SK-N-SH (cell line): ENCODE measurements around the gene CDH4. TPM values are rescaled to one million over a fixed set of nuclear protein-coding genes. Genes with fewer than 3 reads are reported as not detected.

Experiments used
- CTCF ChIA-PET: fragments of 300-600, 350-600 bp; formaldehyde crosslinking; extraction: SDS; loops from one replicate; lab custom pipeline; 2021; lab: Yijun Ruan, JAX
- POLR2A ChIA-PET: fragments of 350-600 bp; sonication (Branson Sonifier 250); formaldehyde crosslinking; extraction: SDS; loops from one replicate; lab custom pipeline; 2020; ENCODE audit warnings: antibody characterized with exemption, inconsistent platforms; lab: Yijun Ruan, JAX
- DNase-seq: peaks from one replicate; pipeline ENCODE4 v3.0.0; 2012
- H2AFZ ChIP-seq: fragments of 200-600 bp; sonication (generic); 2 replicates; pipeline ENCODE4 v1.8.1; 2016; ENCODE audit warnings: antibody characterized with exemption, mild to moderate bottlenecking, low read depth
- H3F3A ChIP-seq: fragments of 200-600 bp; sonication (generic); replicated peaks from 2 replicates; pipeline ENCODE3; 2016; ENCODE audit warnings: antibody characterized with exemption, mild to moderate bottlenecking; ENCODE audit not compliant: insufficient read depth
- H3K27ac ChIP-seq, 2 experiments: fragments of 200-500 bp in 1 of 2; fragments of 200-600 bp in 1 of 2; sonication (Bioruptor generic) in 1 of 2; sonication (generic), shearing (Covaris generic) in 1 of 2; 2 replicates each; pipeline versions ENCODE4 v1.5.1 to v1.6.1; 2014 to 2016; ENCODE audit warnings: low read depth in 2 of 2, inconsistent platforms in 1 of 2, low read length in 1 of 2, mild to moderate bottlenecking in 1 of 2, mixed read lengths in 1 of 2
- H3K27me3 ChIP-seq: fragments of 200-600 bp; sonication (generic), shearing (Covaris generic); 2 replicates; pipeline ENCODE4 v1.6.1; 2016; ENCODE audit warnings: mixed run types; ENCODE audit not compliant: insufficient read depth
- H3K36me3 ChIP-seq, 2 experiments: fragments of 200-500 bp in 1 of 2; fragments of 200-600 bp in 1 of 2; sonication (Bioruptor generic) in 1 of 2; sonication (generic) in 1 of 2; replicated peaks in 1 of 2; 2 replicates each; pipeline versions ENCODE3 to v1.5.1; 2014 to 2016; ENCODE audit warnings: low read length in 1 of 2, mild to moderate bottlenecking in 1 of 2; ENCODE audit not compliant: insufficient read depth in 2 of 2, control insufficient read depth in 1 of 2
- H3K4me1 ChIP-seq, 2 experiments: fragments of 200-500 bp in 1 of 2; fragments of 200-600 bp in 1 of 2; sonication (Bioruptor generic) in 1 of 2; sonication (generic), shearing (Covaris generic) in 1 of 2; 2 replicates each; pipeline versions ENCODE4 v1.5.1 to v1.6.1; 2014 to 2016; ENCODE audit warnings: low read depth in 1 of 2, low read length in 1 of 2, mixed run types in 1 of 2; ENCODE audit not compliant: insufficient read depth in 2 of 2, control insufficient read depth in 1 of 2
- H3K4me2 ChIP-seq: fragments of 200-600 bp; sonication (generic), shearing (Covaris generic); 2 replicates; pipeline ENCODE4 v1.6.1; 2017; ENCODE audit warnings: mixed run types
- H3K4me3 ChIP-seq, 2 experiments: fragments of 200-500 bp in 1 of 2; fragments of 200-600 bp in 1 of 2; sonication (Bioruptor generic) in 1 of 2; sonication (generic), shearing (Covaris generic) in 1 of 2; 2 replicates each; pipeline versions ENCODE4 v1.5.1 to v1.8.1; 2014 to 2016; ENCODE audit warnings: low read depth in 2 of 2, inconsistent platforms in 1 of 2, low read length in 1 of 2, mild to moderate bottlenecking in 1 of 2, mixed read lengths in 1 of 2, moderate library complexity in 1 of 2
- H3K79me2 ChIP-seq: fragments of 200-600 bp; sonication (generic); 2 replicates; pipeline ENCODE4 v1.8.1; 2017; ENCODE audit warnings: mild to moderate bottlenecking; ENCODE audit not compliant: insufficient read depth
- H3K9ac ChIP-seq: fragments of 200-600 bp; sonication (generic); 2 replicates; pipeline ENCODE4 v1.6.1; 2017; ENCODE audit warnings: mixed run types
- H3K9me2 ChIP-seq: fragments of 200-600 bp; sonication (generic); 2 replicates; pipeline ENCODE4 v1.6.1; 2017; ENCODE audit warnings: mixed run types
- H3K9me3 ChIP-seq: fragments of 200-600 bp; sonication (generic); 2 replicates; pipeline ENCODE4 v1.6.1; 2017; ENCODE audit warnings: mixed run types, mild to moderate bottlenecking, moderate library complexity
- H4K20me1 ChIP-seq: fragments of 200-600 bp; sonication (generic); 2 replicates; pipeline ENCODE4 v1.6.1; 2017; ENCODE audit warnings: mild to moderate bottlenecking, mixed run types; ENCODE audit not compliant: insufficient read depth
- CHD2 ChIP-seq: fragments of 150-350 bp; IDR thresholded peaks from 2 replicates; pipeline ENCODE4 v1.6.1; 2018; ENCODE audit warnings: low read length; ENCODE audit not compliant: partially characterized antibody
- CTCF ChIP-seq: fragments of 200-600 bp; sonication (generic); IDR thresholded peaks from 2 replicates; pipeline ENCODE4 v1.6.1; 2017; ENCODE audit warnings: antibody characterized with exemption, mild to moderate bottlenecking, moderate library complexity
- FOSL2 ChIP-seq: IDR thresholded peaks from 2 replicates; pipeline ENCODE4 v1.4.0; 2012; ENCODE audit warnings: low read depth, mild to moderate bottlenecking, moderate library complexity, borderline replicate concordance
- MAX ChIP-seq: IDR thresholded peaks from 2 replicates; pipeline ENCODE4 v1.4.0; 2012; ENCODE audit warnings: low read depth
- MXI1 ChIP-seq: IDR thresholded peaks from 2 replicates; pipeline ENCODE4 v1.6.1; 2012; ENCODE audit warnings: mild to moderate bottlenecking, low read depth, low read length, improper control_type of control experiment
- POLR2AphosphoS5 ChIP-seq: IDR thresholded peaks from 2 replicates; pipeline ENCODE4 v1.6.1; 2012; ENCODE audit warnings: low read depth, low read length
- RAD21 ChIP-seq: IDR thresholded peaks from 2 replicates; pipeline ENCODE4 v1.6.1; 2012; ENCODE audit warnings: mild to moderate bottlenecking, low read length
- RFX5 ChIP-seq: IDR thresholded peaks from 2 replicates; pipeline ENCODE4 v1.6.1; 2012; ENCODE audit warnings: mild to moderate bottlenecking, improper control_type of control experiment, low read length
- RXRA ChIP-seq: IDR thresholded peaks from 2 replicates; pipeline ENCODE4 v1.4.0; 2012; ENCODE audit warnings: low read depth, mild to moderate bottlenecking, borderline replicate concordance
- SIN3A ChIP-seq: IDR thresholded peaks from 2 replicates; pipeline ENCODE4 v1.6.1; 2012; ENCODE audit warnings: low read depth, mild to moderate bottlenecking, low read length, moderate library complexity, borderline replicate concordance
- SMC3 ChIP-seq: IDR thresholded peaks from 2 replicates; pipeline ENCODE4 v1.6.1; 2012; ENCODE audit warnings: low read depth, low read length, improper control_type of control experiment
- YY1 ChIP-seq: IDR thresholded peaks from 2 replicates; pipeline ENCODE4 v1.4.0; 2012; ENCODE audit warnings: low read depth, mild to moderate bottlenecking
- WGBS: methylation state at CpG from one replicate; pipeline ENCODE4 v1.1.6; 2017; ENCODE audit warnings: low lambda C conversion rate; 5-methylcytosine and 5-hydroxymethylcytosine counted together
- polyA plus RNA-seq, 3 experiments: library from polyadenylated mRNA; depleted of rRNA; stranded (reverse); fragments of >200 nt; gene quantifications; 2 replicates each; pipeline ENCODE4 v1.2.3, GENCODE V29; 2012
- TF ChIP-seq, protein P1 (sequence below): fragments of 150-350 bp; IDR thresholded peaks from 2 replicates; pipeline ENCODE4 v1.6.1; 2017; ENCODE audit warnings: antibody characterized with exemption, low read length, low read depth, borderline replicate concordance
- TF ChIP-seq, protein P2 (sequence below): IDR thresholded peaks from 2 replicates; pipeline ENCODE4 v1.4.0; 2012; ENCODE audit warnings: low read depth, borderline replicate concordance
- TF ChIP-seq, protein P3 (sequence below): IDR thresholded peaks from 2 replicates; pipeline ENCODE4 v1.4.0; 2012; ENCODE audit warnings: low read depth, borderline replicate concordance

Gene CDH4
- polyA plus RNA-seq, 1 of the 3 experiments (the other 2 are of a cell fraction), result not detected

GRCh38 chr20:61948586-61949362 lies 696.7 kb downstream of the CDH4 start:
- H3K4me3 ChIP-seq, result no peak overlapping the region
- H3F3A ChIP-seq, result no peaks in the 10 kb centered on the region
- H3K9ac ChIP-seq, result no peak overlapping the region
- no peaks in the 10 kb centered on the region for H3K79me2 ChIP-seq
- H3K4me2 ChIP-seq, result no peak overlapping the region
- no peaks in the 10 kb centered on the region for H4K20me1 ChIP-seq
- POLR2A ChIA-PET, result no interaction called here
- no peak overlapping the region for H3K27ac ChIP-seq
- WGBS, result 66% methylated on average over 19 of the region's 22 CpGs
- H3K9me2 ChIP-seq, result no peaks in the 10 kb centered on the region
- no peak for DNase-seq
- H3K4me1 ChIP-seq, result no peaks in the 10 kb centered on the region
- H2AFZ ChIP-seq, result no peak overlapping the region
- CTCF ChIA-PET, result no interaction called here
- TF ChIP-seq CTCF (no peak), FOSL2 (no peak), YY1 (no peak), RAD21 (no peak), SMC3 (no peak), CHD2 (no peak), RXRA (no peak), RFX5 (no peak)
- TF ChIP-seq, protein P1, sequence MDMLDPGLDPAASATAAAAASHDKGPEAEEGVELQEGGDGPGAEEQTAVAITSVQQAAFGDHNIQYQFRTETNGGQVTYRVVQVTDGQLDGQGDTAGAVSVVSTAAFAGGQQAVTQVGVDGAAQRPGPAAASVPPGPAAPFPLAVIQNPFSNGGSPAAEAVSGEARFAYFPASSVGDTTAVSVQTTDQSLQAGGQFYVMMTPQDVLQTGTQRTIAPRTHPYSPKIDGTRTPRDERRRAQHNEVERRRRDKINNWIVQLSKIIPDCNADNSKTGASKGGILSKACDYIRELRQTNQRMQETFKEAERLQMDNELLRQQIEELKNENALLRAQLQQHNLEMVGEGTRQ, result no peak
- TF ChIP-seq, protein P2, sequence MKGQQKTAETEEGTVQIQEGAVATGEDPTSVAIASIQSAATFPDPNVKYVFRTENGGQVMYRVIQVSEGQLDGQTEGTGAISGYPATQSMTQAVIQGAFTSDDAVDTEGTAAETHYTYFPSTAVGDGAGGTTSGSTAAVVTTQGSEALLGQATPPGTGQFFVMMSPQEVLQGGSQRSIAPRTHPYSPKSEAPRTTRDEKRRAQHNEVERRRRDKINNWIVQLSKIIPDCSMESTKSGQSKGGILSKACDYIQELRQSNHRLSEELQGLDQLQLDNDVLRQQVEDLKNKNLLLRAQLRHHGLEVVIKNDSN, result no peak
- H3K36me3 ChIP-seq, result no peaks in the 10 kb centered on the region
- H3K27me3 ChIP-seq, result no peaks in the 10 kb centered on the region
- no peaks in the 10 kb centered on the region for H3K9me3 ChIP-seq

DNA sequence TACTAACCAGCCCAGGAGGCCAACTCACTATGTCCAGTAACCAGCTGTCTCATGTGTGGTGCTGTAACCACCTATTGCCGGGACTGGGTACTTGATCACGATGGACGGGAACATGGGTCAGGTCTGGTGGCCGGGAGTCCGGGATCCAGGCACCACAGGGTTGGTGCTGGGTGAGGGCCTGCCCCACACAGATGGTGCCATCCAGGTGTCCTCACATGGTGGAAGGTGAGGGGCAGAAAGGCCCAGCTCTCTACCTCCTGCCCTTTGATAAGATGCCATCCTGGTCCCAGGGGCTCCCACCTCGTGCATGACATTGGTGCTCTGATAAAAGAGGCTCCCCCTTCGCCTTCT lies 697.3 kb downstream of the CDH4 start:
- Histone ChIP-seq H3K4me1 (peaks cover 0 to under 1% of the 10 kb centered on the region in 2 experiments; a peak in 1 of 4 replicates), H3K4me3 (no peak overlapping the region), H2AFZ (no peak overlapping the region), H3K27ac (no peak overlapping the region), H3K36me3 (no peaks in the 10 kb centered on the region), H3K9me3 (no peaks in the 10 kb centered on the region), H3K9ac (no peak overlapping the region), H3F3A (no peaks in the 10 kb centered on the region), H3K27me3 (no peaks in the 10 kb centered on the region), H3K9me2 (no peaks in the 10 kb centered on the region), H3K4me2 (no peak overlapping the region), H3K79me2 (no peaks in the 10 kb centered on the region), H4K20me1 (no peaks in the 10 kb centered on the region)
- POLR2A ChIA-PET, result no interaction called here
- no peak for DNase-seq
- CTCF ChIA-PET, result no interaction called here
- WGBS, result 86% methylated on average over 3 of the region's 7 CpGs
- TF ChIP-seq MXI1 (no peak), SIN3A (no peak), RAD21 (no peak), RXRA (no peak), MAX (no peak), CTCF (no peak), POLR2AphosphoS5 (no peak)
- TF ChIP-seq, protein P3, sequence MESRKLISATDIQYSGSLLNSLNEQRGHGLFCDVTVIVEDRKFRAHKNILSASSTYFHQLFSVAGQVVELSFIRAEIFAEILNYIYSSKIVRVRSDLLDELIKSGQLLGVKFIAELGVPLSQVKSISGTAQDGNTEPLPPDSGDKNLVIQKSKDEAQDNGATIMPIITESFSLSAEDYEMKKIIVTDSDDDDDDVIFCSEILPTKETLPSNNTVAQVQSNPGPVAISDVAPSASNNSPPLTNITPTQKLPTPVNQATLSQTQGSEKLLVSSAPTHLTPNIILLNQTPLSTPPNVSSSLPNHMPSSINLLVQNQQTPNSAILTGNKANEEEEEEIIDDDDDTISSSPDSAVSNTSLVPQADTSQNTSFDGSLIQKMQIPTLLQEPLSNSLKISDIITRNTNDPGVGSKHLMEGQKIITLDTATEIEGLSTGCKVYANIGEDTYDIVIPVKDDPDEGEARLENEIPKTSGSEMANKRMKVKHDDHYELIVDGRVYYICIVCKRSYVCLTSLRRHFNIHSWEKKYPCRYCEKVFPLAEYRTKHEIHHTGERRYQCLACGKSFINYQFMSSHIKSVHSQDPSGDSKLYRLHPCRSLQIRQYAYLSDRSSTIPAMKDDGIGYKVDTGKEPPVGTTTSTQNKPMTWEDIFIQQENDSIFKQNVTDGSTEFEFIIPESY, result no peak
